Liver (tissue), 3 donors: ENCODE data around the gene NTM.

Experiments used
- ATF3 ChIP-seq: IDR thresholded peaks from 2 replicates; pipeline ENCODE4 v1.6.1; 2016; ENCODE audit warnings: antibody characterized with exemption
- JUND ChIP-seq, 2 donors: IDR thresholded peaks; 2 replicates each; pipeline ENCODE4 v1.6.1; 2016; ENCODE audit warnings: antibody characterized with exemption in 2 of 2
- RAD21 ChIP-seq, 2 donors: IDR thresholded peaks; 2 replicates each; pipeline ENCODE4 v1.6.1; 2016; ENCODE audit warnings: antibody characterized with exemption in 2 of 2, mild to moderate bottlenecking in 2 of 2
- SP1 ChIP-seq: IDR thresholded peaks from 2 replicates; pipeline ENCODE4 v1.6.1; 2018; ENCODE audit warnings: antibody characterized with exemption, mild to moderate bottlenecking
- YY1 ChIP-seq: IDR thresholded peaks from 2 replicates; pipeline ENCODE4 v1.6.1; 2016; ENCODE audit warnings: antibody characterized with exemption, mild to moderate bottlenecking
- TF ChIP-seq, protein P1 (sequence below): fragments of 150-350 bp; IDR thresholded peaks from 2 replicates; pipeline ENCODE4 v1.5.1; 2017; ENCODE audit warnings: improper control_type of control experiment, low read depth, low read length; ENCODE audit not compliant: missing input control
- TF ChIP-seq, protein P2 (sequence below): IDR thresholded peaks from 2 replicates; pipeline ENCODE4 v1.6.1; 2016; ENCODE audit warnings: antibody characterized with exemption, mild to moderate bottlenecking
- donor health status: healthy.
- donor health status: healthy.

DNA sequence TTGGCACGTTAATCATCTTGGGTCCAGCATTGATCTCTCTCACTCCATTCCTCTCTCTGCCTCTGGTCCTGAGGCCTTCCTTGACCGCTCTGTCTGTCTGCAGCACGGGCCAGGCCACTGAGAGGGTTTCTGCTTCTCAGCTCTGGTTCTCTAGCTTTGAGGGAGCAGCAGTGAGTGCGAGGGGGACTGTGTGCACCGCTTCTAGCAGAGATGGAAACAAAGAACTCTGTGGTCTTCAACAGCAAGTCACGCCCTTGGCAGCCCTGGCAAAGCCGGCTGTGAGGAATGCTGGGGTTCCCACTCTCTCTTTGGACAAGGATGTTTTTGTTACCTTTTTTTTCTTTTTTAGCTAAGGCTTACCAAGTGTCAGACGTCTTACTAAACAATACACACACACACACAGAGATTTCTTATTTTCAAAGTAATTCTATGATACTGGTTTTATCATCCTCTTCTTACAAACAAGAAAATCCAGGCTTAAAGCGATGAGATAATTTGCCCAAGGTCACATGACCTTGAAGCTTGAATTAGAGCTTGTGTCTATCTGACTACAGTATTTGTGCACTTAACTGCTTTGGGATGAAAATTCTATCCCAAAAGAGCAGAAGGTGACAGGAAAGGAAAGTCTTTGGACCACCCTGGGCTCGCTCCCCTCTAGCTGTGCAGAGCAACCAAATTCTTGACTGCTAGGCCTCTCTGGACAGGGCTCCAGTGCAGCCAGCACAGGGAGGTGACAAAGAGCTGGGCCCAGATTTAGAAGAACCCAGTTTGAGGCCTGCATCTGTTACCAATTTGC lies 293.2 kb downstream of the NTM start:
- no peak for TF ChIP-seq YY1
- TF ChIP-seq ATF3, result no peak
- TF ChIP-seq, protein P1, sequence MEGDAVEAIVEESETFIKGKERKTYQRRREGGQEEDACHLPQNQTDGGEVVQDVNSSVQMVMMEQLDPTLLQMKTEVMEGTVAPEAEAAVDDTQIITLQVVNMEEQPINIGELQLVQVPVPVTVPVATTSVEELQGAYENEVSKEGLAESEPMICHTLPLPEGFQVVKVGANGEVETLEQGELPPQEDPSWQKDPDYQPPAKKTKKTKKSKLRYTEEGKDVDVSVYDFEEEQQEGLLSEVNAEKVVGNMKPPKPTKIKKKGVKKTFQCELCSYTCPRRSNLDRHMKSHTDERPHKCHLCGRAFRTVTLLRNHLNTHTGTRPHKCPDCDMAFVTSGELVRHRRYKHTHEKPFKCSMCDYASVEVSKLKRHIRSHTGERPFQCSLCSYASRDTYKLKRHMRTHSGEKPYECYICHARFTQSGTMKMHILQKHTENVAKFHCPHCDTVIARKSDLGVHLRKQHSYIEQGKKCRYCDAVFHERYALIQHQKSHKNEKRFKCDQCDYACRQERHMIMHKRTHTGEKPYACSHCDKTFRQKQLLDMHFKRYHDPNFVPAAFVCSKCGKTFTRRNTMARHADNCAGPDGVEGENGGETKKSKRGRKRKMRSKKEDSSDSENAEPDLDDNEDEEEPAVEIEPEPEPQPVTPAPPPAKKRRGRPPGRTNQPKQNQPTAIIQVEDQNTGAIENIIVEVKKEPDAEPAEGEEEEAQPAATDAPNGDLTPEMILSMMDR, result no peak
- TF ChIP-seq JUND (IDR thresholded peaks at IDR 0.05), result no peak
- TF ChIP-seq, protein P2, sequence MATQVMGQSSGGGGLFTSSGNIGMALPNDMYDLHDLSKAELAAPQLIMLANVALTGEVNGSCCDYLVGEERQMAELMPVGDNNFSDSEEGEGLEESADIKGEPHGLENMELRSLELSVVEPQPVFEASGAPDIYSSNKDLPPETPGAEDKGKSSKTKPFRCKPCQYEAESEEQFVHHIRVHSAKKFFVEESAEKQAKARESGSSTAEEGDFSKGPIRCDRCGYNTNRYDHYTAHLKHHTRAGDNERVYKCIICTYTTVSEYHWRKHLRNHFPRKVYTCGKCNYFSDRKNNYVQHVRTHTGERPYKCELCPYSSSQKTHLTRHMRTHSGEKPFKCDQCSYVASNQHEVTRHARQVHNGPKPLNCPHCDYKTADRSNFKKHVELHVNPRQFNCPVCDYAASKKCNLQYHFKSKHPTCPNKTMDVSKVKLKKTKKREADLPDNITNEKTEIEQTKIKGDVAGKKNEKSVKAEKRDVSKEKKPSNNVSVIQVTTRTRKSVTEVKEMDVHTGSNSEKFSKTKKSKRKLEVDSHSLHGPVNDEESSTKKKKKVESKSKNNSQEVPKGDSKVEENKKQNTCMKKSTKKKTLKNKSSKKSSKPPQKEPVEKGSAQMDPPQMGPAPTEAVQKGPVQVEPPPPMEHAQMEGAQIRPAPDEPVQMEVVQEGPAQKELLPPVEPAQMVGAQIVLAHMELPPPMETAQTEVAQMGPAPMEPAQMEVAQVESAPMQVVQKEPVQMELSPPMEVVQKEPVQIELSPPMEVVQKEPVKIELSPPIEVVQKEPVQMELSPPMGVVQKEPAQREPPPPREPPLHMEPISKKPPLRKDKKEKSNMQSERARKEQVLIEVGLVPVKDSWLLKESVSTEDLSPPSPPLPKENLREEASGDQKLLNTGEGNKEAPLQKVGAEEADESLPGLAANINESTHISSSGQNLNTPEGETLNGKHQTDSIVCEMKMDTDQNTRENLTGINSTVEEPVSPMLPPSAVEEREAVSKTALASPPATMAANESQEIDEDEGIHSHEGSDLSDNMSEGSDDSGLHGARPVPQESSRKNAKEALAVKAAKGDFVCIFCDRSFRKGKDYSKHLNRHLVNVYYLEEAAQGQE, result no peak
- no peak for TF ChIP-seq SP1
- no peak for TF ChIP-seq RAD21 (IDR thresholded peaks at IDR 0.05)
